Left lung (tissue), 10 donors: ENCODE results near the gene PIP4K2A. TPM values are rescaled to one million over a fixed set of nuclear protein-coding genes. Genes with fewer than 3 reads are reported as not detected.

Experiments used
- ATAC-seq: fragments of 200-7000 bp; cut with Tn5 transposase; one replicate; pipeline ENCODE4 v1.9.1; 2020; ENCODE audit warnings: moderate library complexity
- DNase-seq, 4 donors: peaks; one replicate each; pipeline ENCODE4 v3.0.0-alpha.2; 2013 to 2020
- H3K27ac ChIP-seq, 2 donors: fragments of 200-600 bp; sonication (generic) in 1 of 2; one replicate each; pipeline versions ENCODE4 v1.5.0 to v1.8.0; 2020 to 2021
- H3K27me3 ChIP-seq, 2 donors: fragments of 200-600 bp; sonication (generic) in 1 of 2; one replicate each; pipeline versions ENCODE4 v1.5.0 to v1.8.0; 2020 to 2021
- H3K36me3 ChIP-seq, 2 donors: fragments of 200-600 bp; sonication (generic) in 1 of 2; one replicate each; pipeline versions ENCODE4 v1.5.0 to v1.8.0; 2020 to 2021
- H3K4me1 ChIP-seq, 2 donors: fragments of 200-600 bp; one replicate each; pipeline ENCODE4 v1.8.0; 2021
- H3K4me3 ChIP-seq, 2 donors: fragments of 200-600 bp; sonication (generic) in 1 of 2; one replicate each; pipeline versions ENCODE4 v1.5.0 to v1.8.0; 2020 to 2021; ENCODE audit warnings: mild to moderate bottlenecking in 1 of 2
- H3K9me3 ChIP-seq, 2 donors: fragments of 200-600 bp; sonication (generic) in 1 of 2; one replicate each; pipeline versions ENCODE4 v1.5.0 to v1.8.0; 2020 to 2021
- CTCF ChIP-seq, 2 donors: fragments of 200-600 bp; sonication (generic) in 1 of 2; IDR thresholded peaks; one replicate each; pipeline versions ENCODE4 v1.5.0 to v1.8.0; 2021; ENCODE audit warnings: antibody characterized with exemption in 2 of 2
- intact Hi-C, 2 donors: fragments of 100-400 bp; cut with DNase I; formaldehyde crosslinking; loops; one replicate each; pipeline versions ENCODE4 v1.11.2 to v1.14.2; 2022
- polyA plus RNA-seq, 6 donors: library from polyadenylated mRNA; unstranded; fragments of 120-200 nt; gene quantifications; one replicate each; pipeline ENCODE4 v1.2.1, GENCODE V29; 2013; ENCODE audit not compliant: insufficient read length in 6 of 6
- total RNA-seq, 2 donors: library from RNA; stranded (reverse); fragmentation: NEBNext Ultra II Directional; extraction: Animal tissue kit (Norgen Biotek cat#: 25700); gene quantifications; one replicate each; pipeline ENCODE4 v1.2.1, GENCODE V29; 2021
- donor health status: DM: no; HTN: yes; CAD: no.
- donor health status: DM: no; HTN: no; CAD: no.

Gene PIP4K2A
- total and polyA plus RNA-seq, 8 donors, result 24.9 to 53.8 (median 29.5) TPM

DNA sequence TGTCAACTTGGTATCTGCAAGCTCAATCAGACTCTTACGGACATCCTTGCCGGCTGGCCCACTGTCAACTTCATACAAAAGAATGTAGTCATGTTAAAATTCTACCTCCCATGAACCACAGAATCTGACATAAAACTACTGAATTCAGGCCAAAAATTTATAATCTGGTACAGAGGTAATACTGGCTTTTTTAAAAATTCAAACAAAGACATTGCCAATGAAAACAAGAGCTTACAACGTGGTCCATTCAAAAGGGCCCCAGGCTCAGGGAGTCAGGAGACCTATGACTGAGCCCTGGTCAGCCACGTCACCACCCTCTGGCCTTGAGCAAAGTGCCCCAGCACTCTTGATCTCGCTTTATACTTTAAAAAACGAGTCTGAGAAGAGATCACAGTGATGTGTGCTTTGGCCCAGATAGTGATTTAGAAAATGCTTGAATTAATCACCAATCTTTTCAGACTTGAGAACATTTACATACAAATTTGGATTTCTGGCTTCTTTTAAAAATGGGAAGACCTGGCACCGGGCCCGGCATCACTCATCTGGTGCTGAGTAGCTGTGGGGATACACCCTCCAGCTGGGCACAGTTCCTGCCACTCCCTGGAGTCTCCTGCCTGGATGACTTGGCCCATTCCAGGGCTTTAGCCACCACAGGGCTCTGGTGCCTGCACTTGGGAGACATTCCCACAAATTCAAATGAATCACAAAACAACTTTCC, 94.1 kb downstream of the PIP4K2A start:
- no peaks in the 10 kb centered on the region for H3K36me3 ChIP-seq
- ATAC-seq (peak; percentile 56), DNase-seq (peak in 3 of 4 donors; percentile 66)
- intact Hi-C loops, result no loop called here
- no peaks in the 10 kb centered on the region for H3K9me3 ChIP-seq
- H3K27ac ChIP-seq, result peak overlapping the region; percentile 42 to 55
- no peak for TF ChIP-seq CTCF (IDR thresholded peaks at IDR 0.05)
- H3K27me3 ChIP-seq, result no peaks in the 10 kb centered on the region
- peaks cover 16 to 91% of the 10 kb centered on the region in 2 donors for H3K4me1 ChIP-seq
- H3K4me3 ChIP-seq, result no peak overlapping the region

DNA sequence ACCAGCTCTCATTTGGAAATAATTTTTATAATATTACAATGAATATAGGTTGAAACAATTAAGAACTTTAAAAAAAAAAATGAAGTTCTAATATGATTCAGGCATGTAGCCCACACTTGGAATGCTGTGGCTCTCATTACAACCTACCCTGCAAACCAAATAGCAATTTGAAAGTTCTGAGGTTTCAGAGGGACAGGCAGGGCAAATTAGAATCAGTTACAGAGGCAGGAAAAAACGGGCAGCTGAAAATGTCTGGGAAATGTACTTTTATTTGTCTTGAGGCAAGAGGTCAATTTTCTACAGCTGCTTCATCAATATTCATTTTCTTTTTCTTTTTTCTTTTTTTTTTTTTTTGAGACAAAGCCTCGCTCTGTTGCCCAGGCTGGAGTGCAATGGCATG, 95.3 kb downstream of the PIP4K2A start:
- Histone ChIP-seq H3K36me3 (no peaks in the 10 kb centered on the region), H3K4me3 (no peak overlapping the region), H3K9me3 (no peaks in the 10 kb centered on the region), H3K27me3 (no peaks in the 10 kb centered on the region), H3K4me1 (peaks cover 13 to 88% of the 10 kb centered on the region in 2 donors), H3K27ac (peak overlapping the region in 1 of 2 donors; percentile 20)
- no peak for TF ChIP-seq CTCF (IDR thresholded peaks at IDR 0.05)
- no peak for DNase-seq
- intact Hi-C loops, result loop anchor here in 1 of 2 donors (10.0 kb wide), 1 partner anchor 96 kb away; the partner anchor contains the start of gene PIP4K2A
- no peak for ATAC-seq

- ATAC-seq (no peak), DNase-seq (no peak)
- Histone ChIP-seq H3K27ac (peak overlapping the region; percentile 5 to 20), H3K4me1 (peaks cover 13 to 80% of the 10 kb centered on the region in 2 donors), H3K27me3 (no peaks in the 10 kb centered on the region), H3K4me3 (no peak overlapping the region), H3K36me3 (no peaks in the 10 kb centered on the region), H3K9me3 (no peaks in the 10 kb centered on the region)
- intact Hi-C loops, result loop anchor here in 1 of 2 donors (10.0 kb wide), 1 partner anchor 97 kb away; the partner anchor contains the start of gene PIP4K2A
- TF ChIP-seq CTCF (IDR thresholded peaks at IDR 0.05), result no peak
Observed at GRCh38 chr10:22618078-22618785, 96.1 kb downstream of the PIP4K2A start.

GRCh38 chr10:22617516-22617915, 96.9 kb downstream of the PIP4K2A start:
- peak overlapping the region; percentile 5 to 20 for H3K27ac ChIP-seq
- TF ChIP-seq CTCF (IDR thresholded peaks at IDR 0.05), result no peak
- peaks cover 13 to 84% of the 10 kb centered on the region in 2 donors for H3K4me1 ChIP-seq

GRCh38 chr10:22617051-22617450, 97.3 kb downstream of the PIP4K2A start:
- peak overlapping the region in 1 of 2 donors; percentile 20 for H3K27ac ChIP-seq
- no peaks in the 10 kb centered on the region for H3K36me3 ChIP-seq
- no peaks in the 10 kb centered on the region for H3K27me3 ChIP-seq
- H3K9me3 ChIP-seq, result no peaks in the 10 kb centered on the region
- DNase-seq, result no peak
- no peak overlapping the region for H3K4me3 ChIP-seq
- intact Hi-C loops, result loop anchor here in 1 of 2 donors (10.0 kb wide), 1 partner anchor 98 kb away; the partner anchor contains the start of gene PIP4K2A
- TF ChIP-seq CTCF (IDR thresholded peaks at IDR 0.05), result no peak
- ATAC-seq, result no peak
- peaks cover 13 to 84% of the 10 kb centered on the region in 2 donors for H3K4me1 ChIP-seq

More at GRCh38 chr10:22617516-22617915, 96.9 kb downstream of the PIP4K2A start:
- H3K36me3 ChIP-seq, result no peaks in the 10 kb centered on the region
- no peaks in the 10 kb centered on the region for H3K9me3 ChIP-seq
- ATAC-seq, result no peak
- DNase-seq, result no peak
- H3K4me3 ChIP-seq, result no peak overlapping the region
- no peaks in the 10 kb centered on the region for H3K27me3 ChIP-seq
- intact Hi-C loops, result loop anchor here in 1 of 2 donors (10.0 kb wide), 1 partner anchor 97 kb away; the partner anchor contains the start of gene PIP4K2A
